Trophoblast cell (in vitro differentiated cells and primary cell): Measurements from ENCODE around the gene TRAF4. TPM values are rescaled to one million over a fixed set of nuclear protein-coding genes. Genes with fewer than 3 reads are reported as not detected.

ENCODE experiments used
- DNase-seq, 2 donors: peaks; one replicate each; pipeline ENCODE4 v3.0.0-alpha.2; 2016
- H2AFZ ChIP-seq: 2 replicates; pipeline ENCODE4 v1.6.1; 2013; ENCODE audit warnings: low read length, moderate library complexity, mild to moderate bottlenecking; ENCODE audit not compliant: insufficient read depth, poor library complexity
- H2AK5ac ChIP-seq: 2 replicates; pipeline ENCODE4 v1.6.1; 2013; ENCODE audit warnings: mild to moderate bottlenecking, low read length
- H2BK120ac ChIP-seq: 2 replicates; pipeline ENCODE4 v1.6.1; 2013; ENCODE audit warnings: low read length, mild to moderate bottlenecking, moderate library complexity; ENCODE audit not compliant: insufficient read depth, poor library complexity
- H2BK12ac ChIP-seq: 2 replicates; pipeline ENCODE4 v1.6.1; 2013; ENCODE audit warnings: mild to moderate bottlenecking, low read length, moderate library complexity
- H2BK5ac ChIP-seq: 2 replicates; pipeline ENCODE4 v1.6.1; 2013; ENCODE audit warnings: low read length, low read depth, moderate library complexity, mild to moderate bottlenecking; ENCODE audit not compliant: poor library complexity
- H3K14ac ChIP-seq: 2 replicates; pipeline ENCODE4 v1.6.1; 2013; ENCODE audit warnings: mild to moderate bottlenecking, low read length
- H3K18ac ChIP-seq: 2 replicates; pipeline ENCODE4 v1.6.1; 2013; ENCODE audit warnings: mild to moderate bottlenecking, low read length
- H3K23ac ChIP-seq: 2 replicates; pipeline ENCODE4 v1.6.1; 2013; ENCODE audit warnings: low read length
- H3K27ac ChIP-seq: 2 replicates; pipeline ENCODE4 v1.5.1; 2013; ENCODE audit warnings: low read depth, mild to moderate bottlenecking, inconsistent platforms, low read length, moderate library complexity
- H3K27me3 ChIP-seq: 2 replicates; pipeline ENCODE4 v1.6.1; 2013; ENCODE audit warnings: inconsistent platforms, mild to moderate bottlenecking, low read length, moderate library complexity; ENCODE audit not compliant: insufficient read depth
- H3K36me3 ChIP-seq, 2 experiments: 1 replicate in 1 of 2; 2 replicates in 1 of 2; pipeline ENCODE4 v1.6.1; 2013; ENCODE audit warnings: low read length in 2 of 2, mild to moderate bottlenecking in 2 of 2, moderate library complexity in 1 of 2; ENCODE audit not compliant: insufficient read depth in 2 of 2, control insufficient read depth in 1 of 2
- H3K4ac ChIP-seq: 2 replicates; pipeline ENCODE4 v1.6.1; 2013; ENCODE audit warnings: low read depth, mild to moderate bottlenecking, low read length, moderate library complexity
- H3K4me1 ChIP-seq, 2 experiments: 1 replicate in 1 of 2; 2 replicates in 1 of 2; pipeline ENCODE4 v1.6.1; 2013; ENCODE audit warnings: low read length in 2 of 2, mild to moderate bottlenecking in 2 of 2, moderate library complexity in 1 of 2; ENCODE audit not compliant: insufficient read depth in 2 of 2, control insufficient read depth in 1 of 2
- H3K4me2 ChIP-seq: 2 replicates; pipeline ENCODE4 v1.6.1; 2013; ENCODE audit warnings: inconsistent platforms, mild to moderate bottlenecking, low read length, moderate library complexity
- H3K4me3 ChIP-seq: 2 replicates; pipeline ENCODE4 v1.5.1; 2013; ENCODE audit warnings: mild to moderate bottlenecking, low read depth, low read length, inconsistent platforms
- H3K79me1 ChIP-seq: one replicate; pipeline ENCODE4 v1.6.1; 2013; ENCODE audit warnings: low read length
- H3K79me2 ChIP-seq: 2 replicates; pipeline ENCODE4 v1.6.1; 2013; ENCODE audit warnings: low read length, mild to moderate bottlenecking; ENCODE audit not compliant: control insufficient read depth, insufficient read depth, poor library complexity
- H3K9ac ChIP-seq: 2 replicates; pipeline ENCODE4 v1.6.1; 2013; ENCODE audit warnings: mild to moderate bottlenecking, low read length
- H3K9me3 ChIP-seq: 2 replicates; pipeline ENCODE4 v1.6.1; 2013; ENCODE audit warnings: low read depth, mild to moderate bottlenecking, control low read depth, inconsistent platforms, low read length; ENCODE audit not compliant: insufficient read depth
- H4K12ac ChIP-seq: 2 replicates; pipeline ENCODE4 v1.6.1; 2013; ENCODE audit warnings: low read depth, mild to moderate bottlenecking, low read length, moderate library complexity
- H4K8ac ChIP-seq: 2 replicates; pipeline ENCODE4 v1.6.1; 2013; ENCODE audit warnings: low read depth, mild to moderate bottlenecking, low read length, moderate library complexity
- H4K91ac ChIP-seq: one replicate; pipeline ENCODE4 v1.6.1; 2013; ENCODE audit warnings: low read depth, mild to moderate bottlenecking, low read length, moderate library complexity
- WGBS: extraction: QIAGEN DNeasy Blood & Tissue Kit; methylation state at CpG from one replicate; pipeline ENCODE4 v1.1.7; 2013; ENCODE audit warnings: missing lambda C conversion rate; ENCODE audit not compliant: insufficient read length, insufficient coverage; ENCODE audit errors: extremely low coverage; 5-methylcytosine and 5-hydroxymethylcytosine counted together
- polyA plus RNA-seq: library from polyadenylated mRNA; stranded (reverse); fragments of 200-250 nt; gene quantifications from 2 replicates; pipeline ENCODE4 v1.2.3, GENCODE V29; 2013

Gene TRAF4, protein sequence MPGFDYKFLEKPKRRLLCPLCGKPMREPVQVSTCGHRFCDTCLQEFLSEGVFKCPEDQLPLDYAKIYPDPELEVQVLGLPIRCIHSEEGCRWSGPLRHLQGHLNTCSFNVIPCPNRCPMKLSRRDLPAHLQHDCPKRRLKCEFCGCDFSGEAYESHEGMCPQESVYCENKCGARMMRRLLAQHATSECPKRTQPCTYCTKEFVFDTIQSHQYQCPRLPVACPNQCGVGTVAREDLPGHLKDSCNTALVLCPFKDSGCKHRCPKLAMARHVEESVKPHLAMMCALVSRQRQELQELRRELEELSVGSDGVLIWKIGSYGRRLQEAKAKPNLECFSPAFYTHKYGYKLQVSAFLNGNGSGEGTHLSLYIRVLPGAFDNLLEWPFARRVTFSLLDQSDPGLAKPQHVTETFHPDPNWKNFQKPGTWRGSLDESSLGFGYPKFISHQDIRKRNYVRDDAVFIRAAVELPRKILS
- 192 and 199 TPM in 2 replicates for polyA plus RNA-seq

DNA sequence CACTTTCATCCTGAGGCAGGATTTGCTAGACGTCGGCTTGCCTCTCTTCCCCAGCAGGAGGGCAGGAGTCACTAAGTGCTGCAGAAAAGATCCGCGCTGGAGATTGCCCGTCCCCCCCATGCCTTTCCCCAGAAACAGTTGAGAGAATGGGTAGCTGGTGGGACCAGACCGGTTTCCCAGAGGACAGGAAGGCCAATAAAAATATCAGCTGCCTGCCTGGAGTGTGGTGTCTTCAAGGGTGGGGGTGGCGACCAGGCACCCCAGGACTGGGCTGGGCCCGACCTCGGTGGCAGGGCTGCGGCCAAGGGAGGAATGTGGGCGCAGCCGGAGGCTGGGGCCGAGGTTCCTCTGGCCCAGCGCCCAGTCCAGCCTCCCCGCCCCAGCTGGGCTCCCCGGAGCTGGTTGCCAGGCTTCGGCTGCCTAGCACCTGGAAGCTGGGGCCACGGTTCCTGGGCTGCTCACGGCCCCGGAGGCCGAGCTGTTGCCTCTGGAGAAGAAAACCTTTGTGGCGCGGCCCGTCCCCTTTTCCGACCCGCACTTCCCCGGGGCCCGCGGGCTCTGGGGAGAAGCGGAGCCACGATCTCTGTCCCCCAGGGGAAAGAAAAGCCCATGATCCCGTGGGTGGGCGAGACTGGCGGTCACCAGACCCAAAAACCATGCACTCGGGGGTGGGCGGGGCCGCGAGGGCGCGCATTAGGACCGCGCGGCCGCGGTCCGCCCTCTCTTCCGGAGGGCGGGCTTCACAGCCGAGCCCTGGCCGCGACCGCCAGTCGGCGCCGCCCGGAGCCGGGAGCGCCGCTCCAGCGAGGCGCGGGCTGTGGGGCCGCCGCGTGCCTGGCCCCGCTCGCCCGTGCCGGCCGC lies at the start of gene TRAF4:
Gene TRAF4 (plus strand): TSS at position 769 of the 861 bp plus-strand sequence. CDS start 102 bp downstream, outside the sequence.
- Histone ChIP-seq H2BK5ac (peak within 1 kb of the TSS; percentile 99), H3K27ac (peak within 1 kb of the TSS; percentile 100), H3K23ac (peak within 1 kb of the TSS; percentile 76), H3K14ac (peak within 1 kb of the TSS; percentile 99), H3K79me1 (peaks cover 53% of the 10 kb centered on the region), H3K27me3 (no peaks in the 10 kb centered on the region), H2AK5ac (peak within 1 kb of the TSS; percentile 98), H4K12ac (peak within 1 kb of the TSS; percentile 97), H3K4me3 (peak within 1 kb of the TSS; percentile 96), H2AFZ (peak within 1 kb of the TSS; percentile 92), H3K4ac (peak within 1 kb of the TSS; percentile 99), H3K4me2 (peak within 1 kb of the TSS; percentile 93), H3K36me3 (peaks cover 28 to 36% of the 10 kb centered on the region in 2 experiments), H4K8ac (peak within 1 kb of the TSS; percentile 95), H4K91ac (peak within 1 kb of the TSS; percentile 100), H3K4me1 (peaks cover 36 to 42% of the 10 kb centered on the region in 2 experiments), H2BK12ac (peak within 1 kb of the TSS; percentile 89), H3K79me2 (peaks cover 35% of the 10 kb centered on the region), H3K18ac (peak within 1 kb of the TSS; percentile 98), H2BK120ac (peak within 1 kb of the TSS; percentile 98), H3K9ac (peak within 1 kb of the TSS; percentile 98), H3K9me3 (peaks cover 5% of the 10 kb centered on the region)
- DNase-seq, result peak; percentile 83 to 86
- WGBS, result no CpG with 5 or more reads among the region's 70 CpGs

GRCh38 chr17:28698253-28698941 lies 45.4 kb upstream of the TRAF4 start:
- no peak overlapping the region for H4K91ac ChIP-seq
- H3K4ac ChIP-seq, result no peak overlapping the region
- H3K79me1 ChIP-seq, result no peaks in the 10 kb centered on the region
- no peak overlapping the region for H3K14ac ChIP-seq
- WGBS, result no CpG with 5 or more reads among the region's 6 CpGs
- H3K23ac ChIP-seq, result no peak overlapping the region
- H4K8ac ChIP-seq, result no peak overlapping the region
- no peak overlapping the region for H2BK5ac ChIP-seq
- H2BK120ac ChIP-seq, result no peak overlapping the region
- no peaks in the 10 kb centered on the region for H3K79me2 ChIP-seq
- no peaks in the 10 kb centered on the region for H3K4me1 ChIP-seq
- H3K27me3 ChIP-seq, result no peaks in the 10 kb centered on the region
- no peak overlapping the region for H3K9ac ChIP-seq
- H3K4me3 ChIP-seq, result no peak overlapping the region
- H2BK12ac ChIP-seq, result no peak overlapping the region
- no peak overlapping the region for H3K4me2 ChIP-seq
- H3K27ac ChIP-seq, result no peak overlapping the region
- peaks cover 2% of the 10 kb centered on the region for H3K9me3 ChIP-seq
- H2AK5ac ChIP-seq, result no peak overlapping the region
- no peak for DNase-seq
- no peak overlapping the region for H2AFZ ChIP-seq
- no peak overlapping the region for H4K12ac ChIP-seq
- no peak overlapping the region for H3K18ac ChIP-seq
- peaks cover 88 to 98% of the 10 kb centered on the region in 2 experiments for H3K36me3 ChIP-seq

- H3K18ac ChIP-seq, result no peak overlapping the region
- H3K23ac ChIP-seq, result no peak overlapping the region
- no peaks in the 10 kb centered on the region for H3K4me1 ChIP-seq
- no peak overlapping the region for H3K14ac ChIP-seq
- no peaks in the 10 kb centered on the region for H3K79me1 ChIP-seq
- no CpG with 5 or more reads among the region's 8 CpGs for WGBS
- H4K8ac ChIP-seq, result no peak overlapping the region
- H3K27ac ChIP-seq, result no peak overlapping the region
- no peak overlapping the region for H2AFZ ChIP-seq
- H2AK5ac ChIP-seq, result no peak overlapping the region
- no peak overlapping the region for H4K91ac ChIP-seq
- no peak for DNase-seq
- H4K12ac ChIP-seq, result no peak overlapping the region
- no peak overlapping the region for H2BK12ac ChIP-seq
- H3K27me3 ChIP-seq, result no peaks in the 10 kb centered on the region
- no peak overlapping the region for H3K9ac ChIP-seq
- no peak overlapping the region for H2BK5ac ChIP-seq
- no peak overlapping the region for H3K4me3 ChIP-seq
- peaks cover 84 to 96% of the 10 kb centered on the region in 2 experiments for H3K36me3 ChIP-seq
- H3K79me2 ChIP-seq, result no peaks in the 10 kb centered on the region
- peaks cover 2% of the 10 kb centered on the region for H3K9me3 ChIP-seq
- no peak overlapping the region for H3K4me2 ChIP-seq
- no peak overlapping the region for H2BK120ac ChIP-seq
- H3K4ac ChIP-seq, result no peak overlapping the region
Measured at GRCh38 chr17:28700278-28700677, 43.5 kb upstream of the TRAF4 start.
